GM21786 (cell line): ENCODE measurements around the gene NRCAM.

ENCODE experiments used
- ATAC-seq: cut with Tn5 transposase; IDR thresholded peaks from one replicate; pipeline ENCODE4 v1.9.1; 2021; ENCODE audit not compliant: unreplicated experiment

The NRCAM gene

DNA sequence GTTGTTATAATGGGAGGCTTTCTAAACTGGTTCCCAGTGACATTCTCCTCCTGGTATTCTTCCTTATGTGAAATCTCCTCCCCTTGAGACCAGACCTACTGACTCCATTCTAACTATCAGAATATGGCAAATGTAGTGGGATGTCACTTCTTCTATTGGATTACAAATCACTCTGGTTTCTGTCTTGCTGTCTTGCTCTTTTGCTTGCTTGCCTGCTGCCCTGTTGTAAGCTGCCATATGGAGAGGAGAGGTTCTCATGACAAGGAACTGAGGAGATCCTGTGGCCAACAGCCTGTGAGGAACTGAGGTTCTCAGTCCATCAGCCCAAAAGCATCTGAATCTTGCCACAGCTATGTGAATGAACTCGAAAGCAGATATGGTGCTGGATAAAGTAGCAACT is 4.7 kb upstream of the NRCAM start:
- no peak for ATAC-seq

- no peak for ATAC-seq
Observed at GRCh38 chr7:108459922-108460551, 3.8 kb upstream of the NRCAM start.

GRCh38 chr7:108457871-108458270 is 1.6 kb upstream of the NRCAM start:
- ATAC-seq, result no peak

GRCh38 chr7:108456845-108457540 is 757 bp upstream of the NRCAM start:
- no peak for ATAC-seq

DNA sequence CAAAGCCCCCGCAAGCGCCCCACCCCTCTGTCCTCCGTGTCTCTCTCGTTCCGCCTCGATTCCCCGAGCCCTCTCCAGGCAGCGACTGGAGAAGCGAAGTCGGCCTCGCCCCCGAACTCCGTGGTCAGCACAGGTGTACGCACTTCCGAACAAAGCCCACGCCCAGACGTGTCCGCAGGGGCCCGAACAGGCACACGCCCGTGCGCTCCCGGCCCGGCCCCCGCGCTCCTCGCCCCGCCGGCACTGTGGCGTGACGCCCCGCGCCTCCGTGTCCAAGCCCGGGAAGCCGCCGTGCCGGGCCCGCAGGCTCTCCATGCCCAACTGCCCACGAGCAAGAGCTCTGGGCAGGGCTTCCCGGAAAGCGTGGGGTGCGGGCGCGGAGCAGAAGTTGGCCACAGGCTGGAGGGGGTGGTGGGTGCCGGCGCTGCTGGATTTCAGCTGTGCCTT is 662 bp downstream of the NRCAM start:
- no peak for ATAC-seq

DNA sequence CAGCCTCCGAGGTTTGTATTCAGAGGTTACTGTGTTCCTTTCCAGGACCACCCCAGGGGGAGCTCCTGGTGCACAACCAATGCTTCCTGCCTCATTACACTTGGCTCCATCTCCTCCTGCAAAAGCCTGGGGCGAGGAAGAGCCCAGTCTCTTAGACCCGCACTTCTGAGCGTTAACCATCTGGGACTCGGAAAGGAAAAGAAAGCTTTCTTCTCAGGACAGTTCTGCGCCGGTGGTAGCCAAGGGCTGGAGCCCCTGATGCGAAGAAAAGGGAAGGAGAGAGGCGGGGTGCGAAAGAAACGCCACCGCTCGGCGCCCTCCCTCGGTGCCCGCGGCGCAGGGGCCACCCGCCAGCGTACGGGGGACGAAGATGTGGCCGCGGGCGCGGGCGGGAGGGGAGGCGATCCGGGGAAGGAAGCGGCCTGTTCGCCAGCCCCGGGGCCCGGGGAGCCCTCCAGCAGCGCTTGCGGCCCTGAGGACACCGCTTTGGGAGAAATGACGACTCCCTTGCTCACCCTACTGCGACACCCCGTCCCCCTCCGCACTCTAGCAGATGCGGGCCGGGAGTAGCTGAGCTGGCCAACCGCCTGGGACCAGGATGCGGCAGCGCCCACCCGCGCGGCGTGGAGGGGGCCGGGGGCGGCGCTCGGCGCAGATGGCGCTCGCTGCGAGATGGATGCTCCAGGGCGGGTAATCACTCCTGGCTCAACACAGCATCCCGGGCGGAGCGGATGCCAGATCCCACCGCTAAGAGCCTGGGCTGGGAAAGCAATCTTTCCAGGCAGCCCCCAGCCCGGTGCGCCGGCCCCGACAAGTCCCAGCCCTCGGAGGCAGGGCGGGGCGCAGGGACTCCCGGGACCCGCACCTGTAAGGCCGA is 1.3 kb downstream of the NRCAM start:
- no peak for ATAC-seq

DNA sequence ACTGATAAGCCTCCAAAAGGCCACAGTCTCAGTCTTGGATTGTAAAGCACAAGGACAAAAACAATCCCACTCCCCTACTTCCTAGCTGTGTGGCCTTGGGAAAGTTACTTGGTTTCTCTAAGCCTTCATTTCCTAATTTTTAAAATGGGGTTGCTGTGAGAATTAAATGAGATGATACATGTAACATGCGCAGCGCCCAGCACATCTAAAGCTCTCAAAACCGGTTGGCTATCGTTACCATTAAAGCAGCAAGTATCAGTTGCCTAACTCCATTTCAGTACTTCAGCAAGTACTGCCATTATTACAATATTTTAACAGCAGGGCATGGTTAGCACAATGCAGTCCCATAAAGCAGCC is 1.9 kb downstream of the NRCAM start:
- no peak for ATAC-seq

DNA sequence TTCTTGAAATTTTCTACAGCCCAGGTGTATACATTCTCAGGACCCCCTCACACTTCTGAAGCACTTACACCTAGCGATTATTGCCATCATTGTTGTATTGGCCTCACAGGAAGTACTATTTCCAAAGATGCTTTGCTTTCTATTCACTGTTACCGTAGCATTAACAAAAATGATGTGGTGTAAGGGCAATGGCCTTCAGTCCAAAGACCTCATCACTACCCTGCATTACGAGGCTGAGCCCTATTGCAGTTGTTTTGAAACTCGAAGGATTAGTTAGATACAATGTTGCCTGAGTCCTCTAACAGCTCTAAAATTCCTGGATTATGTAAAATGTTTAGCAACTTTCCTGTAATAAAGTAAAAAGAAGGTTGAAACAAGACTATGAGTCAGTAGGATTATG is 2.9 kb downstream of the NRCAM start:
- no peak for ATAC-seq

DNA sequence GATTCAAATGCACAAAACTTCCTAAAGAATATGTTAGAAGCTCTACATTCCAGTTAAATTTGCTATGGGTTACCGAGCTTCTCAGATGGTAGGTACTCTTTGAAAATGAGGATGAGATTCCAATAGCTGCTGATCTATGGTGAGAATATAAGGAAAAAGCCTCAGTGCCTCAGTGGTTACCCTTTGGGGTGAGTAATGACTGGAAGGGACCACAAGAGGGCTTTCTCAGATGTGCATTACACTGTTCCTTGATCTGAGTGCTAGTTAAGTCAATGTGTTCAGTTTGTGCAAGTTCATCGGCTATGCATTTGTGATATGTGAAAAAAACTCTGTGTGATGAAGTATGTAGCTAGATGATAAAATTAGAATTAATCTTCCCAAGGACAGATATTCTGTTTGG is 3.5 kb downstream of the NRCAM start:
- no peak for ATAC-seq

- ATAC-seq, result no peak
Observed at GRCh38 chr7:108451296-108451848, 4.9 kb downstream of the NRCAM start.

- no peak for ATAC-seq
Observed at GRCh38 chr7:108450160-108450559, 6.1 kb downstream of the NRCAM start.

GRCh38 chr7:108449521-108449920 is 6.7 kb downstream of the NRCAM start:
- ATAC-seq, result no peak

- ATAC-seq, result no peak
Observed at GRCh38 chr7:108448584-108449505, 7.4 kb downstream of the NRCAM start.

DNA sequence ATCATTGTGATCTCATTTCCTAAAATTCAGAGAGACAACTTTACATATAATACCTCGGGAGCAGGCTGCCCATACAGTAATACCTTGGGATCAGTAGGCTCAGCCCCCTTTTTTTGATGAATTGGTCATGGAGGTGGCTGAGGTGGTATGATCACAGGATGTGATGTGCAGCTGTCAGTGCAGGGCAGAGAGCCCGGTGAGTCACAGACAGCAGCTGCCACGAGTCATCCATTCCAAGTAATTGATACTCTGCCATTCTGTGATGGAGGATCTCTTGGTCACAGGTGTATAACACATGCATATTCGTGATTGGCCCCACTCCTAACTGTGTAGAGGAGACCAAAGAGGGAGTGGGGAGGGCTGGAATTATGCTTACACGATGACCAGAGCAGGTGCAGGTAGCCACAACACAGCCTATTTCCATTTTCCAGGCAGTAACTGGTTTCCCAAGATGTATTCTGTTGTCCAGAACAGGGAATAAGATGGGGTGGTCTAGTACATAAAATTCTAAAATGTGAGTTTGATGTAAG is 14.1 kb downstream of the NRCAM start:
- ATAC-seq, result no peak

DNA sequence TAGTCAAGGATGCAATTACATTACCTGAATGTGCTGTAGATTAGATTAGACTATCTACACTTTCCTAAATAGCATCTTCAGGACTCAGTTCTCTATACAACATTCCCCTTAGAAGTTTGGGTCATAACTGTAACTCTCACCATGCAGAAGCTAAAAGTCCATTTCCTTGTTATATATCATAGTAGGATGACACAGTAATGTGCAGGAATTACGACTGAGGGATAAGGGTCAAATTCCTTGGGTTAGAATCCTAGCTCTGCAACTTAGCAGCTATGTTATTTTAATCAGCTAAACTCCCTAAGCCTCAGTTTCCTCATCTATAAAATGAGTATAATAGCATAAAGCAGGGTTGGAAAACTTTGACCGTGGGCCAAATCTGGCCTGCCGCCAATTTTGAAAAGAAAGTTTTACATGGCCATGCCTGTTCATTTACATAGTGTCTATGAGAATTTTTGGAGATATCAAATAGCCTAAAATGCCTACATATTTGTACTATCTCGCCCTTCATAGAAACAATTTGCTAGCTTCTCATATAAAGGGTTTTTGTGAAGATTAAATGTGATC is 14.8 kb downstream of the NRCAM start:
- ATAC-seq, result no peak

GRCh38 chr7:108440613-108441012 is 15.6 kb downstream of the NRCAM start:
- no peak for ATAC-seq

DNA sequence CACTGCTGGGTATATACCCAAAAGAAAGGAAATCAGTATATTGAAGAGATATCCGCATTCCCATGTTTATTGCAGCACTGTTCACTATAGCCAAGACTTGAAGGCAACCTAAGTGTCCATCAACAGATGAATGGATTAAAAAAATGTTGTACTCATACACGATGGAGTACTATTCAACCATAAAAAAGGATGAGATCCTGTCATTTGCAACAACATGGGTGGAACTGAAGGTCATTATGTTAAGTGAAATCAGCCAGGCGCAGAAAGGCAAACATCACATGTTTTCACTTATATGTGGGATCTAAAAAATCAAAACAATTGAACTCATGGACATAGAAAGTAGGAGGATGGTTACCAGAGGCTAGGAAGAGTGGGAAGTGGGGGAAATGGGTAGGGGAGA is 19.3 kb downstream of the NRCAM start:
- ATAC-seq, result no peak

DNA sequence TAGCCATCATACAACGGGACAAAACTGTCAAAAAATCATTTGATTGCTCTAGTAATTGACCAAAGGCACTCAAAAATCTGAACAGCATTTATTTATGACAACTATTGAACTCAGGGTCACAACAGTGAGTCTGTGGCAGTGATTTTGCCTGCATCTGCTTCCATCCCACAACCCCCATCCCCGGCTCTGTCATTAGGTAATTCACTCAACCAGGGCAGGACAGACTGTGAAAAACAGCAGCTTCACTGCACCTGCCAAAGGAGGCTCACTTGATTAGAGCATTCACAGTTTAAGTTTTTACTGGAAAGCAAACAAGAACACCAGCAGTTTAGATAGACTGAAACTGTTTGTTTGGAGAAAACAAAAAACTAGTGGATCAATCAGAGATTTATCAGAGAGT is 22.2 kb downstream of the NRCAM start:
- ATAC-seq, result no peak

DNA sequence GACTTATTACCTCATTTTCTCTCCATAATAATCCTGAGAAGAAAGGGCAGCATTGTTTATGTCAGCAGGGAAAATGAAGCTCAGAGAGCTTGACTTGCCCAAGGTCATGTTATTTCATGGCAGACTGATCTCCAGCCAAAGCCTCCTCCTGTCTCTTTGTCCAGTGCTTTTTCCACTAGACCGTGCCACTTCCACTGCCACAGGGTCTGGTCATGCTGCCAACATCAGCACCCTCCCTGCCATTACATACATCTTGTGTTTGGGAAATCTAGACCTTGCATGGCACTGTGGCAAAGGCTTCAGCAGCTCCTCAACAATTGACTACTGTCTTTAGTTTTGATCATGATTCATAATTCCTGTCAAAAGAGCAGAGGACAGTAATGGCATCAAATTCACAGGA is 25.1 kb downstream of the NRCAM start:
- ATAC-seq, result no peak

DNA sequence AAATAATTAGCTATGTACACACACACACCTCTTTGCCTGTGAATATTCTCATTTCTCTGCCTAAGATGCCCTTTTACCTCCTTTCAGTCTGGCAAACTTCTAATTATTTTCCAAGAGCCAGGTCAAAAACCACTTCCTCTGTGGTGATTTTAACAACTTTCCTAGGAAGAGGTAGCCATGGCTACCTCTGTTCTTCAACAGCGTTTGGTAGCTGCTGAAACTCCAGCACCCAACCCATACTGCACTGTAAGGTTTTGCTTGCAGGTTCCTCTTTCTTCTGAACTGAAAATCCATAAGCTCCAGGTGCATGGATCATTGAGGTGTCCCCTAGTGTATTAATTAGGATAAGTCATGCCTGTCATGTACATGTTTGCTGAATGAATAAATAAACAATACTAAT is 25.6 kb downstream of the NRCAM start:
- no peak for ATAC-seq
